ENCODE measurements around the gene HERC4.

The HERC4 gene

GRCh38 chr10:68107651-68108050, 32.6 kb upstream of the HERC4 start:
- Histone ChIP-seq H3K4me3 (ENCODE audit: low read length) (no peak overlapping the region), H3K27me3 (ENCODE audit: insufficient read depth, low read length) (no peaks in the 10 kb centered on the region), H3K9me3 (ENCODE audit: insufficient read depth, low read depth, low read length) (no peaks in the 10 kb centered on the region), H3K36me3 (ENCODE audit: insufficient read depth, low read length) (no peaks in the 10 kb centered on the region), H3K4me1 (ENCODE audit: insufficient read depth, low read length) (peaks cover 3% of the 10 kb centered on the region; the same call in 1 of the 2 replicates), H3K27ac (ENCODE audit: low read depth, low read length) (no peak overlapping the region), H3K9ac (ENCODE audit: low read depth, low read length) (no peak overlapping the region)
- no CpG with 5 or more reads among the region's 1 CpG for WGBS

DNA sequence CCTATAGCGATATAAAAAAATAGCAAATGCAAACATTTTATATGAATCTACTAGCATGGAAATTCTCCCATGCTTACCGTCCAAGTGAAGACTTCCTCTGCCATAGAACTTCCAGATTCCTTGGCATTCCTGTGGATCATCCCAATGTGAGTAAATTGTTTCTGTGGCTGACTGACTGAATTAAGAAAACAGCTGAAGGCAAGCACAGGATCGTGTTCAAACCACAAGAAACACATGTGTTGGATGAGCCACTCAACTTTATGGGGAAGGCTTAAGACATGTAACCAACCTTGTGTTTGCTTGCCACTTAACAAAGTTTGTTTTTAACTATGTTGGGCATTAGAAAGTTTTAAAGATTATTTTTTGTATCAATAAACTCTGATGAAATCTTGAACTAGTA, 31.6 kb upstream of the HERC4 start:
- no peak overlapping the region for H3K27ac ChIP-seq (ENCODE audit: low read depth, low read length)
- no peaks in the 10 kb centered on the region for H3K36me3 ChIP-seq (ENCODE audit: insufficient read depth, low read length)
- H3K9ac ChIP-seq (ENCODE audit: low read depth, low read length), result no peak overlapping the region
- H3K9me3 ChIP-seq (ENCODE audit: insufficient read depth, low read depth, low read length), result no peaks in the 10 kb centered on the region
- H3K4me1 ChIP-seq (ENCODE audit: insufficient read depth, low read length), result peaks cover 3% of the 10 kb centered on the region; the same call in 1 of the 2 replicates
- no peaks in the 10 kb centered on the region for H3K27me3 ChIP-seq (ENCODE audit: insufficient read depth, low read length)
- H3K4me3 ChIP-seq (ENCODE audit: low read length), result no peak overlapping the region
- 86% methylated on average over 3 of the region's 3 CpGs for WGBS

- H3K4me3 ChIP-seq (ENCODE audit: low read length), result no peak overlapping the region
- H3K27ac ChIP-seq (ENCODE audit: low read depth, low read length), result no peak overlapping the region
Observed at GRCh38 chr10:68105820-68106219, 30.7 kb upstream of the HERC4 start.

DNA sequence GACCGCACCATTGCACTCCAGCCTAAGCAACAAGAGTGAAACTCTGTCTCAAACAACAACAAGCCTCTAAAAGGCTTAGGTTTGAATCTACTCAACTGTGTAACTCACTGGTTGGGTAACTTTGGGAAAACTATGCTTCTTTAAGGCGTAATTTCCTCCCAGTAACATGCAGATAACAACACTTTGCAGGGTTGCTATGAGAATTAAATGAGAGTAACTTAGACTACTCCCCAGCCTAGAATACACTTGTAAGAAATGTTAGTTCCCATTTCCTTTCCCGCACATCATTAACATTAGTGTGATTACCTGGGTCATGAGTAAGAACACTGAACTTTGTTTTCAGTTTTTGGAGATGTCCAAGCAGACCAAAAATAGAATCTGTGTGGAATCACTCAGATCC, 28.8 kb upstream of the HERC4 start:
- H3K9ac ChIP-seq (ENCODE audit: low read depth, low read length), result no peak overlapping the region
- 100% methylated on average over 2 of the region's 3 CpGs for WGBS
- 0 out of 2 replicates have a peak, but pooled peaks cover 3% of the 10 kb centered on the region for H3K4me1 ChIP-seq (ENCODE audit: insufficient read depth, low read length)
- no peaks in the 10 kb centered on the region for H3K27me3 ChIP-seq (ENCODE audit: insufficient read depth, low read length)
- H3K27ac ChIP-seq (ENCODE audit: low read depth, low read length), result no peak overlapping the region
- H3K36me3 ChIP-seq (ENCODE audit: insufficient read depth, low read length), result no peaks in the 10 kb centered on the region
- H3K4me3 ChIP-seq (ENCODE audit: low read length), result no peak overlapping the region
- H3K9me3 ChIP-seq (ENCODE audit: insufficient read depth, low read depth, low read length), result no peaks in the 10 kb centered on the region

More at GRCh38 chr10:68105820-68106219, 30.7 kb upstream of the HERC4 start:
- Histone ChIP-seq H3K36me3 (ENCODE audit: insufficient read depth, low read length) (no peaks in the 10 kb centered on the region), H3K9ac (ENCODE audit: low read depth, low read length) (no peak overlapping the region), H3K4me1 (ENCODE audit: insufficient read depth, low read length) (0 out of 2 replicates have a peak, but pooled peaks cover 3% of the 10 kb centered on the region), H3K27me3 (ENCODE audit: insufficient read depth, low read length) (no peaks in the 10 kb centered on the region), H3K9me3 (ENCODE audit: insufficient read depth, low read depth, low read length) (no peaks in the 10 kb centered on the region)
- 86% methylated on average over 3 of the region's 3 CpGs for WGBS

DNA sequence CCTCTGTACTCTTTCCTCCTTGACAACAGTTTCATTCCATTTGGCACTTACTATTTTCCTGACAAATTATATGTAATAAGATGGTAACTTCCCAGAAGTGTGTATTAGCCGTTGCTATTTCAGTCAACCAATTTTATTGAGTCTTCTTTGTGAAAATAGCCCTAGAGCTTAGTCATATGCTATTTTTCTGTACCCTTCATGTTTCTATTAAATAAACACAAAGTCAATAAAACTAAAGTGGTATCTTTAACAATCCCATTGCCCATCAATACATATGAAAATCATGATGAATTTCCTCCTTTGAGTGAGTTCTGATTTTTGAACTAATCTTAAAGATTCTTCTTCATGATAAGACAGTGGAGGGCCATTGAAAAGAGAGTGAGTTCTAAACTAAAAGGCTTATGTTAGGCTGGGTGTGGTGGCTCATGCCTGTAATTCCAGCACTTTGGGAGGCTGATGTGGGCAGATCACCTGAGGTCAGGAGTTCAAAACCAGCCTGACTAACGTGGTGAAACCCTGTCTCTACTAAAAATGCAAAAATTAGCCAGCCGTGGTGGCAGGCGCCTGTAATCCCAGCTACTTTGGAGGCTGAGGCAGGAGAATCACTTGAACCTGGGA, 28.3 kb upstream of the HERC4 start:
- Histone ChIP-seq H3K9ac (ENCODE audit: low read depth, low read length) (no peak overlapping the region), H3K27ac (ENCODE audit: low read depth, low read length) (no peak overlapping the region), H3K4me3 (ENCODE audit: low read length) (no peak overlapping the region), H3K27me3 (ENCODE audit: insufficient read depth, low read length) (no peaks in the 10 kb centered on the region), H3K36me3 (ENCODE audit: insufficient read depth, low read length) (no peaks in the 10 kb centered on the region), H3K9me3 (ENCODE audit: insufficient read depth, low read depth, low read length) (no peaks in the 10 kb centered on the region), H3K4me1 (ENCODE audit: insufficient read depth, low read length) (0 out of 2 replicates have a peak, but pooled peaks cover 3% of the 10 kb centered on the region)
- 89% methylated on average over 4 of the region's 4 CpGs for WGBS

- WGBS, result 94% methylated on average over 1 of the region's 2 CpGs
- no peaks in the 10 kb centered on the region for H3K9me3 ChIP-seq (ENCODE audit: insufficient read depth, low read depth, low read length)
- peaks cover 15% of the 10 kb centered on the region for H3K4me1 ChIP-seq (ENCODE audit: insufficient read depth, low read length)
- no peak overlapping the region for H3K4me3 ChIP-seq (ENCODE audit: low read length)
- no peak overlapping the region for H3K9ac ChIP-seq (ENCODE audit: low read depth, low read length)
- H3K36me3 ChIP-seq (ENCODE audit: insufficient read depth, low read length), result no peaks in the 10 kb centered on the region
- H3K27ac ChIP-seq (ENCODE audit: low read depth, low read length), result no peak overlapping the region
- H3K27me3 ChIP-seq (ENCODE audit: insufficient read depth, low read length), result no peaks in the 10 kb centered on the region
Observed at GRCh38 chr10:68101066-68101465, 26.0 kb upstream of the HERC4 start.

DNA sequence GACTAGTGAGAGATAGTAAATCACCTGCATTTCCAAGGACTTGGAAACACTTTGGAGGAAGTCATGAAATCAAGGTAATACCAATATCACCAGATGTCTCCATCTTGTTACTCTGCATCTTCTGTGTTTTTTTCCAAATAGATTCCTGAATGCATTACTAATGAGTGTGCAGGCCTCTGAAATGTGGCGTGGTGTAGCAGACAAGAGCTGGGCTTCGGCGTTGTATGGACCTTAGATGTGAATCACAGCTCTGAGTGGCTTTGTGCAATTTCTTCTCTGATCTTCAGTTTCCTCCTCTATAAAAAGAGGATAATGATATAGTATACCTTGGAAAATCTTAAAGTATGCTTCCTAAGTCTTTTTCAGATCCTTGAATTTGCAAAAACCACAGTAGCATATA, 24.7 kb upstream of the HERC4 start:
- H3K36me3 ChIP-seq (ENCODE audit: insufficient read depth, low read length), result no peaks in the 10 kb centered on the region
- no peak overlapping the region for H3K27ac ChIP-seq (ENCODE audit: low read depth, low read length)
- 98% methylated on average over 3 of the region's 3 CpGs for WGBS
- no peak overlapping the region for H3K4me3 ChIP-seq (ENCODE audit: low read length)
- H3K9me3 ChIP-seq (ENCODE audit: insufficient read depth, low read depth, low read length), result no peaks in the 10 kb centered on the region
- H3K9ac ChIP-seq (ENCODE audit: low read depth, low read length), result no peak overlapping the region
- peaks cover 13% of the 10 kb centered on the region for H3K4me1 ChIP-seq (ENCODE audit: insufficient read depth, low read length)
- no peaks in the 10 kb centered on the region for H3K27me3 ChIP-seq (ENCODE audit: insufficient read depth, low read length)

- H3K27me3 ChIP-seq (ENCODE audit: insufficient read depth, low read length), result no peaks in the 10 kb centered on the region
- no peak overlapping the region; the same call in 1 of the 2 replicates for H3K27ac ChIP-seq (ENCODE audit: low read depth, low read length)
- peaks cover 13% of the 10 kb centered on the region for H3K4me1 ChIP-seq (ENCODE audit: insufficient read depth, low read length)
- no peaks in the 10 kb centered on the region for H3K9me3 ChIP-seq (ENCODE audit: insufficient read depth, low read depth, low read length)
- WGBS, result 34% methylated on average over 4 of the region's 4 CpGs
- no peaks in the 10 kb centered on the region for H3K36me3 ChIP-seq (ENCODE audit: insufficient read depth, low read length)
- no peak overlapping the region for H3K4me3 ChIP-seq (ENCODE audit: low read length)
- no peak overlapping the region for H3K9ac ChIP-seq (ENCODE audit: low read depth, low read length)
Observed at GRCh38 chr10:68096913-68097516, 21.9 kb upstream of the HERC4 start.

DNA sequence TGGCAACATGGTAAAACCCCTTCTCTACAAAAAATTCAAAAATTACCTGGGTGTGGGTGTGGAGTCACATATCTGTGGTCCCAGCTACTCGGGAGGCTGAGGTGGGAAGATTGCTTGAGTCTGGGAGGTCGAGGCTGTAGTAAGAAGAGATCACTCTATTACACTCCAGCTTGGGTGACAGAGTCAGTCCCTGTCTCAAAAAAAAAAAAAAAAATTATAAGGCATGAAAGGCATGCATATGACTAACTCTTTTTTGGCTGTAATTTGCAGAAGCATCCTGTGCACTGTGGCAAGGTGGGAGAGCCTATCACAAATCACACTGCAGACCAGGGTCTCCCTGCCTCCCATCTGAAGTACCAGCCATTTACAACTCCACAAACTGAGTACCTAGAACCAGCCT, 20.1 kb upstream of the HERC4 start:
- peaks cover 13% of the 10 kb centered on the region for H3K4me1 ChIP-seq (ENCODE audit: insufficient read depth, low read length)
- H3K4me3 ChIP-seq (ENCODE audit: low read length), result no peak overlapping the region

GRCh38 chr10:68092512-68092911, 17.4 kb upstream of the HERC4 start:
- Histone ChIP-seq H3K4me1 (ENCODE audit: insufficient read depth, low read length) (peaks cover 20% of the 10 kb centered on the region), H3K9ac (ENCODE audit: low read depth, low read length) (no peak overlapping the region), H3K27ac (ENCODE audit: low read depth, low read length) (no peak overlapping the region)

More for the DNA sequence above, 20.1 kb upstream of the HERC4 start:
- Histone ChIP-seq H3K36me3 (ENCODE audit: insufficient read depth, low read length) (no peaks in the 10 kb centered on the region), H3K27ac (ENCODE audit: low read depth, low read length) (no peak overlapping the region), H3K9ac (ENCODE audit: low read depth, low read length) (no peak overlapping the region), H3K27me3 (ENCODE audit: insufficient read depth, low read length) (no peaks in the 10 kb centered on the region), H3K9me3 (ENCODE audit: insufficient read depth, low read depth, low read length) (no peaks in the 10 kb centered on the region)
- no CpG with 5 or more reads among the region's 2 CpGs for WGBS

GRCh38 chr10:68090586-68090985, 15.5 kb upstream of the HERC4 start:
- H3K36me3 ChIP-seq (ENCODE audit: insufficient read depth, low read length), result no peaks in the 10 kb centered on the region
- no peak overlapping the region for H3K4me3 ChIP-seq (ENCODE audit: low read length)
- no peak overlapping the region for H3K27ac ChIP-seq (ENCODE audit: low read depth, low read length)
- WGBS, result 93% methylated on average over 4 of the region's 4 CpGs
- no peaks in the 10 kb centered on the region for H3K27me3 ChIP-seq (ENCODE audit: insufficient read depth, low read length)
- H3K9ac ChIP-seq (ENCODE audit: low read depth, low read length), result no peak overlapping the region
- no peaks in the 10 kb centered on the region for H3K9me3 ChIP-seq (ENCODE audit: insufficient read depth, low read depth, low read length)
- peaks cover 14% of the 10 kb centered on the region for H3K4me1 ChIP-seq (ENCODE audit: insufficient read depth, low read length)

More at GRCh38 chr10:68092512-68092911, 17.4 kb upstream of the HERC4 start:
- Histone ChIP-seq H3K9me3 (ENCODE audit: insufficient read depth, low read depth, low read length) (no peaks in the 10 kb centered on the region), H3K27me3 (ENCODE audit: insufficient read depth, low read length) (no peaks in the 10 kb centered on the region), H3K4me3 (ENCODE audit: low read length) (no peak overlapping the region), H3K36me3 (ENCODE audit: insufficient read depth, low read length) (no peaks in the 10 kb centered on the region)
- WGBS, result 95% methylated on average over 2 of the region's 2 CpGs

Data from HUES64 (cell line).